NB4 (cell line): ENCODE measurements around the gene PHACTR2.
"Not testable (repeated sequence)": the region's sequence is repeated elsewhere in the genome, so short reads cannot be mapped to it uniquely, and the experiment has no call there.

Experiments
- DNase-seq: peaks from one replicate; pipeline ENCODE4 v3.0.0; 2010; ENCODE audit warnings: low read depth
- H3K4me3 ChIP-seq: one replicate; pipeline ENCODE4 v1.5.1; 2011; ENCODE audit warnings: mild to moderate bottlenecking, low read depth, low read length, moderate library complexity
- CTCF ChIP-seq: IDR thresholded peaks from one replicate; pipeline ENCODE4 v1.5.1; 2012; ENCODE audit warnings: low read depth, low read length
- MAX ChIP-seq: IDR thresholded peaks from 2 replicates; pipeline ENCODE4 v1.6.1; 2011; ENCODE audit warnings: low read depth, low read length
- MYC ChIP-seq: IDR thresholded peaks from 2 replicates; pipeline ENCODE4 v1.6.1; 2011; ENCODE audit warnings: low read depth, low read length
- POLR2A ChIP-seq: IDR thresholded peaks from 2 replicates; pipeline ENCODE4 v1.6.1; 2011; ENCODE audit warnings: mild to moderate bottlenecking; ENCODE audit not compliant: insufficient read length; ENCODE audit errors: extremely low read depth

Gene PHACTR2

GRCh38 chr6:143857651-143858050 lies 179.9 kb downstream of the PHACTR2 start:
- TF ChIP-seq CTCF (no peak), POLR2A (no peak), MYC (no peak), MAX (no peak)
- DNase-seq = no peak

GRCh38 chr6:143859891-143860660 lies 182.3 kb downstream of the PHACTR2 start:
- no peak for DNase-seq
- TF ChIP-seq POLR2A (no peak), CTCF (no peak), MAX (no peak), MYC (no peak)

More at GRCh38 chr6:143857651-143858050, 179.9 kb downstream of the PHACTR2 start:
- no peak overlapping the region for H3K4me3 ChIP-seq

GRCh38 chr6:143863771-143864170 lies 186.0 kb downstream of the PHACTR2 start:
- no peak overlapping the region for H3K4me3 ChIP-seq
- TF ChIP-seq POLR2A = no peak
- TF ChIP-seq MYC = no peak
- TF ChIP-seq MAX = no peak
- TF ChIP-seq CTCF = no peak
- no peak for DNase-seq

More at GRCh38 chr6:143859891-143860660, 182.3 kb downstream of the PHACTR2 start:
- H3K4me3 ChIP-seq = no peak overlapping the region

GRCh38 chr6:143864234-143864633 lies 186.5 kb downstream of the PHACTR2 start, which contains the start of gene ZC2HC1B:
Gene ZC2HC1B, plus strand, starts transcription at chr6:143864474. Its CDS starts 66 bp downstream, at chr6:143864540.
- no peak within 1 kb of the TSS for H3K4me3 ChIP-seq
- no peak for DNase-seq
- no peak for TF ChIP-seq MYC

GRCh38 chr6:143867236-143867635 lies 189.5 kb downstream of the PHACTR2 start:
- TF ChIP-seq POLR2A = no peak
- no peak for TF ChIP-seq MAX
- TF ChIP-seq CTCF = no peak
- TF ChIP-seq MYC = no peak
- H3K4me3 ChIP-seq = no peak overlapping the region
- no peak for DNase-seq

- H3K4me3 ChIP-seq, DNase-seq: not testable (repeated sequence)
Measured at GRCh38 chr6:143868808-143869207, 191.0 kb downstream of the PHACTR2 start.

GRCh38 chr6:143871202-143871730 lies 193.5 kb downstream of the PHACTR2 start:
- DNase-seq, H3K4me3 ChIP-seq: not testable (repeated sequence)
